GM10266 (cell line): Measurements from ENCODE around the gene SPRYD4.

Experiments
- DNase-seq: peaks from one replicate; pipeline ENCODE4 v3.0.0; 2012; ENCODE audit errors: extremely low spot score
- CTCF ChIP-seq: IDR thresholded peaks from 2 replicates; pipeline ENCODE4 v1.5.1; 2012; ENCODE audit warnings: mild to moderate bottlenecking, low read depth; ENCODE audit not compliant: control insufficient read depth, insufficient read depth; ENCODE audit errors: missing control alignments

SPRYD4 gene

GRCh38 chr12:56528846-56529245 is 60.5 kb downstream of the SPRYD4 start:
- no peak for TF ChIP-seq CTCF
- DNase-seq = no peak
